A673 (cell line): ENCODE data around the gene CA7.

Source experiments
- EZH2 ChIP-seq: fragments of 200-600 bp; sonication (generic); IDR thresholded peaks from 2 replicates; pipeline ENCODE4 v1.6.1; 2017; ENCODE audit warnings: borderline replicate concordance, low read depth, mild to moderate bottlenecking, mixed read lengths, antibody characterized with exemption, low read length; ENCODE audit not compliant: poor library complexity, severe bottlenecking
- TF ChIP-seq, protein P1 (sequence below): fragments of 300-800, 200-600 bp; sonication (generic); conservative IDR thresholded peaks from 2 replicates; pipeline ENCODE4 v1.5.1; 2017; ENCODE audit warnings: low read depth, mild to moderate bottlenecking, antibody characterized with exemption, low read length, moderate library complexity, mixed read lengths

DNA sequence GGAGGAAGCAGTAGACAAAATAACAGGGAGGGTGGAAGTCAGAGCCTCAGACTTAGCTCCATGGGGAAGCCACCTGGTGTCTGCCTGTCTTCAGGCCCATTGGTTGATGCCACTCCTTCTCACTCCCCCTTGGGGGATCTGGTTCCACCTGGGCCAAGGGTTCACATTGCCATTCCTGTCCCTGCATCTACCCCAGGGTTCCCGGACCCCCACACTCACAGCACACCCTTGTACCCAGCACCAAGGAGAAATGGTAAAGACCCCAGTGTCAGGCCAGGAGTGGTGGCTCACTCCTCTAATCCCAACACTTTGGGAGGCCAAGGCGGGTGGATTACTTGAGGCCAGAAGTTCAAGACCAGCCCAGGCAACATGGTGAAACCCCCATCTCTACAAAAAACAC, 1.0 kb upstream of the CA7 start:
- TF ChIP-seq, protein P1, sequence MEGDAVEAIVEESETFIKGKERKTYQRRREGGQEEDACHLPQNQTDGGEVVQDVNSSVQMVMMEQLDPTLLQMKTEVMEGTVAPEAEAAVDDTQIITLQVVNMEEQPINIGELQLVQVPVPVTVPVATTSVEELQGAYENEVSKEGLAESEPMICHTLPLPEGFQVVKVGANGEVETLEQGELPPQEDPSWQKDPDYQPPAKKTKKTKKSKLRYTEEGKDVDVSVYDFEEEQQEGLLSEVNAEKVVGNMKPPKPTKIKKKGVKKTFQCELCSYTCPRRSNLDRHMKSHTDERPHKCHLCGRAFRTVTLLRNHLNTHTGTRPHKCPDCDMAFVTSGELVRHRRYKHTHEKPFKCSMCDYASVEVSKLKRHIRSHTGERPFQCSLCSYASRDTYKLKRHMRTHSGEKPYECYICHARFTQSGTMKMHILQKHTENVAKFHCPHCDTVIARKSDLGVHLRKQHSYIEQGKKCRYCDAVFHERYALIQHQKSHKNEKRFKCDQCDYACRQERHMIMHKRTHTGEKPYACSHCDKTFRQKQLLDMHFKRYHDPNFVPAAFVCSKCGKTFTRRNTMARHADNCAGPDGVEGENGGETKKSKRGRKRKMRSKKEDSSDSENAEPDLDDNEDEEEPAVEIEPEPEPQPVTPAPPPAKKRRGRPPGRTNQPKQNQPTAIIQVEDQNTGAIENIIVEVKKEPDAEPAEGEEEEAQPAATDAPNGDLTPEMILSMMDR = no peak
- no peak for TF ChIP-seq EZH2
